ENCODE data around the gene COL25A1. TPM values are rescaled to one million over a fixed set of nuclear protein-coding genes. Genes with fewer than 3 reads are reported as not detected.
A peak's percentile ranks its signal among the peaks of the same experiment; 100 is the strongest.
"Not testable (repeated sequence)": the region's sequence is repeated elsewhere in the genome, so short reads cannot be mapped to it uniquely, and the experiment has no call there.

The COL25A1 gene
- total RNA-seq, 1 donor from 2014 or later: 8.6 TPM

DNA sequence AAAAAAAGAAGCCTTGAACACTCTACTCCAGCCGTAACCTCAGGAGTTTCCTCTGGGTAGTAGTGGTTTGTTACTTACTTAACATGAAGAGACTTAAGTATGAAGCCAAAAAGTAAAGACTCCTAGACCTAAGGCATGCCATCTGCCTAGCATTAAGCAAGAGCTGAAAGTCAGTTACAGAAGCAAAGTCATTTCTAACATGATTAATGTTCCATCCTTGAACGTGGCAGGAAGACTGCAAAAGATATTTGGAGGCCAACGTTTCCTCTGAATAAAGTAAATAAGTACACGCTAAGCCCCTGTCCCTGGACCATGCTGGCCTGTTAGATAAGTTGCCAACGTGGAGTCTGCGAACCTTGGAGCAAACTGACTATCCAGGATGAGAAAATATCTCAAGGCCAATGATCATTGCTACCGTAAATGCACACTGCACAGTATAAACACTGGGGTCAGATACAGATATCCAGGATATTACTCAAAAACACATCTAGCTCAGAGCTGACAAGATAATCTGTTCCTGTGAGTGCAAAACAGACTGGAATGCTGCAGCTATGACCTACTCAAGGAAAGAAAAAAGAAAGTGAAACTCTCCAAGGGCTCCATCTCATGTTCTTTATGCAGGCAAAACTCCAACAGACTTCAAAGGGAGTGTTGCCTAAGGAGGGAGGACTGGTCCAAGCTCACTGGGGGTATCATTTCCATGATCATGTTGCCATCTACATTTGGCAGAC, 255.8 kb downstream of the COL25A1 start:
- peak; percentile 22 for DNase-seq

DNA sequence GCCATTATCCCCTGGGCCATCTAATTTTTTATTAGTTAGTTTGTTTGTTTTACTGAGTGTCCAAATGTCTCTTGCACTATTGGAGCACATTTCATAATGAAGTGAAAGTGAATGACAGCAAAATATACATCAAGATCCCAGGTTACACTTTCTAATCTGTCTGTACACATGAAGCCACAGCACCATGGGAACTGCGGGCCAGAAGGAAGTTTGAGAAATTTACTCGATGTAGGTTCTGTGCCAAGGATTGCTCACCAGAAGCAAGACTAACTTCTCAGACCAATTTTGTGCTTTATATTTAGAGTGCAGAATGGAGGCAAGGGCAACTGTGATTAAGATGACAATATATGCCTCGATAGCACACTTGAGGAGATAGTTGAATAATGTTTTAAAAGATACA, 258.0 kb downstream of the COL25A1 start:
- DNase-seq: no peak

DNA sequence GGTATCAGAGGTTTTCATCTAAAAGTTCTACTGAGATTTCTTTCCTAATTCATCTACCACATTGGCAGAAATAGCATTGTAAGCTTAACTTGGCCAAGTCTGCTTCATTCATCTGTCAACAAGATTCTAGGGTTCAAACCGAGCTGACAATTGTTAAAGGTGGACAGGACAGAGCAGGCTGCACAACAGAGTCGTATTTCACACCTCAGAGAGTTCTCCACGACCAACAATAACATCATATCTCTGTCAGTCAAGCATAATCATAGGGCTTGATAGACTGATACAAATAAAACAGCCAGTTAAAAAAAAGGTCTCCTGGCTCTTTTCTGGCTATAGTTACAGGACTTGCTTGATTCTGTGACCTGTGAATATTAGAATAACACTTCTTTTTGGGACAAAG, 259.2 kb downstream of the COL25A1 start:
- DNase-seq: no peak

DNA sequence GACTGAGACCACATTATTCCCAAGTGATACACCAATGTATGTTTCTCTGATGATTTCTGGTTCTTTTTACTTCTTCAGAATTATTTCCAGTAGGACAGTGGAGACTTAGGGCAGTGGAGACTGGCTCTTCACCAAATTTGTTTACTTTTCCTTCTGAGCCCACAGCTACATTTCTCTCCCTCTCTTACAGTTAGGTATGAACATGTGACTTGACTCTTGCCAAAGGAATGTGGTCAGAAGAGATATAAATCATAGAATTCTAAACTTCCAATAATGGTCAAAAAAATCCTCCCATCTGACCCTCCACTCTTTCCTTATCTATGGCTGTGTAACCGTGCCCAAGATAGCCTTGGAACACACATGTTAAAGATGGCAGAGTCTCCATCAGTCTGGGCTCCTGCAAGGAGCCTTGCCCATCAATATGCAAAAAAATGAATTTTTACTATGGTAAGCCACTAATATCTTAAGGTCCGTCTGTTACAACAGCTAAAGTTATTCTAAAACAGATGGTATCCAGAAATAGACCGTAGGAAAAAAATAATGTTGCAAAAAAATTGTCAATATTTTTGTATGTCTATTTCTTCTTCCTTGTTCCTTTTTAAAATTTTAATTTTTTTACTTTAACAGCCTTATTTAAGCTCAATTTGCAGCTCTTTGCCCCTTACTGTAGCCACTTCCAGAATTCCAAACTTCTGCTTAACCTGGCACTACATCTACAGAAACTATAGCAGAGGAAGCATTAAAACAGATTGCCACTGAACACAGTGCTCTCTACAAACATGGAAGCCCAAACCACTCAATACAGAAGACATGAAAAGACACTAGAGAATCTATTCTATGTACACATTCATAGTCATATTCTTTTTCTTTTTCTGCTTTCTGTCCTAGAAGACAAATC, 260.7 kb downstream of the COL25A1 start:
- DNase-seq: no peak

DNA sequence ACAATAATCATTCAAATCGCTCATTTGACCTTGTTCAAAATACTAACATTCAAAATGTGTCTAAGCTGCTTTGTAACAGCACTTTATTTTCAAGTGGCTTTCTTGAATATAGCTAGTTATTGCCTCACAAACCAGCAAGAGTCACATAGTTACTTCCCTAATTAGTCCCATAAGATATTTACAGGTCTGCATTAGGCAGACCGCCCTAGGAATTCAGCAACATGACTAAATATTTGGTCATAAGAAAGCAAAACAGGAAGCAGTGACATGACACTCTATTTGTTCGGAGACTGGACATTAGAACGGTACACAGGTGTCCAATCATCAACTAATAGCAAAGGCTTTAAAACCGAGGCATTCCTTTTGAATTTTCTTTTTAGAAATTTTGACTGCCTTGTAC, 262.0 kb downstream of the COL25A1 start:
- no peak for DNase-seq

DNA sequence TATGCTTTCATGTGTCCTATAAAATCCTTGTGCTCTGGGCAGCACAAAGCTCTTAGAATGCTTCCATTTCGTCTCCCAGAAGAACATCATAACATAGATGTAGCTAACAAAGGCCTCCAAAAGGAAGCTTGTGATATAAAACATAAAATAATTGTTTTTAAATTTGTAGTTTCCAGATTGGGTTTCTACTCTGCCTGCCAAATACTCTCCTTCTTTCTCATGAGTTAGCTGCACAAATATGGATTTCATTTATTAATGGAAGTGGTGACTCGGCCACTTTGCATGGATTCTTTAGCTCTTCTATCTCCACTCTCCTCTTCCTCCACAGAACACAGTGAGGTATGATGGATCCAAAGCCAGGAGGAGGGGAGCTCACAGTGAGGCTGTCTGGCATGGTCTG, 265.4 kb downstream of the COL25A1 start:
- peak; percentile 45 for DNase-seq

DNA sequence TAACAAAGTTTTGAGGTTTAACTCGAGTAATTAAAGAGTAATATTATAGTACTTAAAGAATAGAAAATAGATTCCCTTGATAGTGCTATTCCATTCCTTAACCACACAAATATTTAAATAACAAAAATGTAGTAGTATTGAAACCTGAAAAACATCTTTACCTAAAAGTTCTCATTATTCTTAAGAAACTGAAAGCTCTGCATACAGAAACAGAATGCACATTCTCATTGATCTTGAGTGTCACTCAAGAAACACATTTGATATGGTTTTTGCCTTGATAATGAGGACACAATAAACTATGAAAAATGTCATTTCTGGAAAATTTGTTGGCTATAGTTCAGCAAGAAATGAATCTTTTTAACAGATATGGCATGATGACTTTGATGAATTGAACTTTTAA, 268.5 kb downstream of the COL25A1 start:
- DNase-seq: no peak

DNA sequence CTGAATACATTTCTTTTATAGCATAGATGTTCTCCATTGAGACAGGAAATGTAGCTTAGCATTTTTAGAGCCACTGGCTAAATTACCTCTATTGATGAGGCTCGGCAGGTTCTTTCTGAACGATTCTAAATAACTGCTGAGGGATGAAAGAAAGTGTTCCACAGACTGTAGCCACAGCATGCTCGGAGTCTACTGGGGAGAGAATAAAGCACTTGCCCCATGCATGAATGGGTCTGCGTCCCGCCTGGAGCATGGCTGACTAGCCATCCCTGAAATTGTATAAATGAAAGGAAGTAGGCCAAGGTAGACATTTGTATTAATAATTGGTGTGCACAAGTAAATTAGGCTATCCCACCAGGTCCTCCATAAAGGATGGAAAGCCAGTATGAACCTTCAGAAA, 269.8 kb downstream of the COL25A1 start:
- no peak for DNase-seq

DNA sequence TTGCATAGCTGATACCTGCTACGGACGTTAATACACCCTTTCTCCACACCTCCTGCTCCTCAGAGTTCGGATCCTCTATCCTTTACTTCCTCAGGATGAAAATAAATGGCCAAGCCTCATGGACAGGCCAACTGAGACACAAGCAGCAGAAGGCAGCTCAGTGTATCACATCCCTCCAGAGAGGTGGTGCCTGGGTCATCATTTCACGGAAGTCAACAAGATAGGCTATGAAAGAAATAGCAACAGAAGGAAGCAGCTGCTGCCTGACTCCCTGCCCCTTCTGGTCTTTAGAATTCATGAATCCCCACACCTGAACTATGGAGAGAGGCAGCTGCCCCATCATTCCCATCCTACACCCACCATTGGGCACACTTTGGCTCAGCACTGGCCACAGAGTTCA, 272.5 kb downstream of the COL25A1 start:
- DNase-seq: no peak

DNA sequence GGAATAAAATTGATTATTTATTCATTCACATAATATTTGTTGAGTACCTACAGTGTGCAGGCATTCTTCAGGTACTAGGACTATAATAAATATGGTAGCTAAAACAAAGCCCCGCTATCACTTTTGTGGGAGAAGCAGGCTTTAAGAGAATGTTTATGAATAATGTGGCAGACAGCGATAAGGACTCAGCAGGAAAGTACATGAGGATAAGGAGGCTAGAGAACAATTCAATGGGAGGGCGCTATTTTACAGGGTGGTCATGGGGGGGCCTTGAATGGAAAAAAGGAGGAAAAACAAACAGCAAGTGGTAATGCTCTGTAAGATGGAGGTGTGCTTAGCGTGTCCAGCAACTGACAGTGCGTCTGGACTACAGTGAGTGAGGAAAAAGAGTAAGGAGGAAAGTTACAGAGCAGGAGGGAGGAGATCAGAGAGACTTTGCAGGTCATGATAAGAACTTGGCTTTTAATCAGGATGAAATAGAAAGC, 275.4 kb downstream of the COL25A1 start:
- DNase-seq: no peak

DNA sequence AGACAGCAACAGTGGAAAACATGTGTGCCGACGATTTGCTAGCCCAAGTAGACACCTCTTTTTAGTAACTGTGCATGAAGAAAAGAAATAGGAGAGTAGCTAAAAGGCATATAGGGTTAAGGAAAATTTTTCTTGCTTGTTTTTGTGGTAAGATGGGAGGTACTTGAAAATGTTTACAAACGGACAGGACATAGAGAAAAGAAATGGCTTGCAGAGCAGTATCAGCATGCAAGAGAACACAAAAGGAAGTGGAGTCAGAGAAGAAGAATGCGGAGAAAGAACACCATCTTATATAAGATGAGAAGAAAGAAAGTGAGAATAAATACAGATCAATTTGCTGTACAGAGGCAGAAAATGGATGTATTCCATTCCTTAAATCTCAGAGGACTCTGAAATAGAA, 275.9 kb downstream of the COL25A1 start:
- no peak for DNase-seq

DNA sequence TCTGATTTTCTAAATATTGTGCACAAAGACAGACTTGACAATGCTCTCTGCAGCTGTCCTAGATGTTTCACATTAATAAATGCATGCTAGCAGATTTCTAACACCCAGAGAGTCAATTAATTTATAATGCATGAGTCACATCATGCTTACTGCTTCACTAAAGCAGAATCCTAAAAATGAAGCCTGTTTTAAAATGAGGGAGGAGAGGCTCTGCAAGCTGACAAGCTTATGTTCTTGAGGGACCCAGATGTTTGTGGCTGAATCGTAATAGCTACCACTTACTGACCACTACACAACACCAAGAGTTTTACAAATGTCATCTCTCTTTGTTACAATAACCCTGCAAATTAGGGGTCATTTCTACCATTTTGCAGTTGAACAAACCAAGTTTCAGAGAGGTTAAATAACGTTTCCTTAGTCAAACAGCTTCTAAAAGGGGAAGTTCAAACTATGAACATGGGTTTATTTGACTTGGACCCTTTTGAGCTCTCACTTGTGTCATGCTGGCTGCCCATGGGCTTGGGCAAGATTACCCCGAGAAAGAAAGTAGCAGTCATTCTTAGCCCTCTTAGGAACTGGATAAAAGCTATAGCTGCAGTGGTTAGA, 276.9 kb downstream of the COL25A1 start:
- DNase-seq: peak; percentile 76

DNA sequence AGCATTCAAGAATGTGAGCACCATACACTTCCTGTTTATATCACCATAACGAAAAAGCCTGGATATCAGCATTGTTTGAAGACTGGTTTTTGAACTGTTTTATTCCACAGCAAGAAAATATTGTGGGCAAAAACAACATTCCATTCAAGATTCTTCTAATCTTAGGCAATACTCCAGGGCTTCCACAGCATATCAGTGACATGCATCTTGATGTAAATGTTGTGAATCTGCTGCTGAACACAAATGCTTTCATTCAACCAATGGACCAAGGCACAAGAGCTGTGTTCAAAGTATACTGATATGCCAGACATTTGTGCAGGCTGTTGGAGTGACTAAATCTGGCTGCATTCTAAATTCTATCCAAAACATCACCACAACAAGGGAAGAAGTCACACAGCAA, 279.5 kb downstream of the COL25A1 start:
- DNase-seq: peak; percentile 47

DNA sequence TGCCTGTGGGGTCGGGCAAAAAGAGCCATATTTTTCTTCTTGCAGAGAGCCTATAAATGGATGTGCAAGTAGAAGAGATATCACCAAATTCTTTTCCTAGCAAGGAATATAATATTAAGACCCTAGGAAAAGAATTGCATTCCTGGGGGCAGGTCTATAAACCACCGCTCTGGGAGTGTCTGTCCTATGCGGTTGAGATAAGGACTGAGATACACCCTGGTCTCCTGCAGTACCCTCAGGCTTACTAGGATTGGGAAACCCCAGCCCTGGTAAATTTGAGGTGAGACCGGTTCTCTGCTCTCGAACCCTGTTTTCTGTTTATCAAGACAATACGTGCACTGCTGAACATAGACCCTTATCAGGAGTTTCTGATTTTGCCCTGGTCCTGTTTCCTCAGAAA, 280.8 kb downstream of the COL25A1 start:
- DNase-seq: not testable (repeated sequence)

DNA sequence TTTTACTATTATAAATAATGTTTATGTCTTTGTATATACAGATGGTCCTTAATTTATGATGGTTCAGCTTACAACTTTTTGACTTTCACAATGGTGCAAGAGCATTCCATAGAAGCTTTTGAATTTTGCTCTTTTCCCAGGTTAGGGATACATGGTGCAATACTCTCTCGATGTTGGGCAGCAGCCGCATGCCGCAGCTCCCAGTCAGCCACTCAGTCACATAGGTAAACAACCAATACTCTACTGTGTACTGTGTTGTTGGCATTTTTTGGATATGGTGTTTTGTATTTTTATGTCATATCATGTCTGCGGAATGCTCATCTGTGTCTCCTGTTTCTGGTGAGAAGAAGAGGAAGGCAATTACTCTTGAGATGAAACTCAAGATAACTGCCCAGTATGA, 281.6 kb downstream of the COL25A1 start:
- DNase-seq: no peak

DNA sequence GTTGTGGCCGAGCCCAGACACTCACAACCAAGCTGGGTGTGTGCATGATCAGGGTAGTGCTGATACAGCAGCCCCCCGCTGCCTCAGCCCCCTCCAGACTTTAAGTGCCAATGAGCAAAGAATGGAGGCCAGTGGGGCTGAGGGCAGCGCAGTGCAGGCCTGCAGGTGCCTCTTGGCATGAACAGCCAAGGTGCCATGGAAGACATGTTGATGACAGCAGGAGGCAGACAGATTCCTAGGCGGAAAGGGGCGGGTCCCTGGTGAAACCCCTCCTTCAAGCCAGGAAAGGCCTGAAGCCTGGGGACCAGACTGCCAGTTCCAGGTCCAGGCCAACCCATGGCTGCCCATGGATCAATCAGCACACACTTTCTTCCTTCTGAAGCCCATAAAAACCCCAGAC, 286.3 kb downstream of the COL25A1 start:
- no peak for DNase-seq

DNA sequence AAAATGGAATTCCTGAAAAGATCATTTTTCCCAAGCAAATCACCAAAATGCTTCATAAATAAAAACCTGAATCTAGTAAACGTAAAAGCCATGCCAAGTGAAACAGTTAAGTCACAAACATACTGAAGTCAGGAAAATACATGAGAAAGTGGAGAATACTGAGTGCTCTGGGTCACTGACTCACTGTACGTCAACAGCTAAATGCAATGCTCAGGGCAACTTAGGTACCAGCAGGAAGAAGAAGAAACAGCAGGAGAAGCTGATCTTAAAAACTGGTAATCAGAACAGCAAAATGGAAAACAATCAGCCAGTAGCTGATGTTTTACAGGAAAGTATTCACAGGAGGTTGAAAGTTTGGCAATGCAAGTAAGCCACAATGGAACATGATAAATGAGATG, 287.0 kb downstream of the COL25A1 start:
- no peak for DNase-seq

DNA sequence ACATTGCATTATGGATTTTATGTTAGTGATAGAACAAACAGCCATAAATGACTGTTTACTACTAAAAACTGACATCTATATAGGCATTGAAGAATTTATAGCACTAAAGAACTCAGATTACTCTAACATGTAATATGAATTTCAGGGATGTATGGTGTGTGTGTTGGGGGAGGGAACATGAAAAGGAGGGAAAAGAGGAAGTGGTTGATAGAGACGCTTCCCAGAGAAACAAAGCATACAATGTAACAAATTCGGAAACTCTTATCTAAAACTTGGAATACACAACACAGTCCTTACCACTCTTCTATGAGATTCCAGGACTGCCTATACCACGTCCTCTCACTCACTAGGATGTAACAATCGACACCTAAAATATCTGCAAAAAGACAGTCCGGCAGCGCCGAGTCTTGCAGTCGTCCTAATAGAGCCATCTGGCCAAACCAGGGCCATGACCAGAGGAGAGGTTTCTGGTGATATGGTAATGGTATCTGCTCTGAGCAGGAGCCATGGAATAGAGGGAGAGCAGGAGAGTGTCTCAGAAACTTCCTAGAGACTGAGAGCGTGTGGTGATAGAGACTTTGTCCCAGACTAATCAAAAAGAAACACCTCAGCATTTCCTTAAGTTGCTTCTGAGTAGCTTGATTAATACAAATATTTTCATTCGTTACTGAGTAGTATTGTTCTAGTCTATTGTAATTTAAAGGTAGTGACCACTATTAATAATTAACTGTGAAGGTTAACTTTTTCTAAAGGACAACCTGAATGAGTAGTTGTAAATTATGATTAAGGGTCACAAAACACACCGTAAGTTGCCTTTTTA, 287.7 kb downstream of the COL25A1 start:
- no peak for DNase-seq

DNA sequence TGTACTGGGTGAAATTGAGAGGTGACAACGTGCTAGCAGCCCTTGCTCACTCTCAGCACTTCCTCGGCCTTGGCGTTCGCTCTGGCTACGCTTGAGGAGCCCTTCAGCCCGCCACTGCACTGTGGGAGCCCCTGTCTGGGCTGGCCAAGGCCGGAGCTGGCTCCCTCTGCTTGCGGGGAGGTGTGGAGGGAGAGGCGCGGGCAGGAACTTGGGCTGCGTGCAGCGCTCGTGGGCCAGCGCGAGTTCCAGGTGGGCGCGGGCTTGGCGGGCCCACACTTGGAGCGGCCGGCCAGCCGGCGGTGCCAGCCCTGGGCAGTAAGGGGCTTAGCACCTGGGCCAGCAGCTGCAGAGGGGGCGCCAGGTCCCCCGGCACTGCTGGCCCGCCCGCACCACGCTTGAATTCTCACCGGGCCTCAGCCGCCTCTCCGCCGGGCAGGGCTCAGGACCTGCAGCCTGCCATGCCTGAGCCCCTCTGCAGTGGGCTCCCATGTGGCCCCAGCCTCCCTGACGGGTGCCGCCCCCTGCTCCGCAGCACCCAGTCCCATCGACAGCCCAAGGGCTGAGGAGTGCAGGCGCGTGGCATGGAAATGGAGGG, 290.1 kb downstream of the COL25A1 start:
- DNase-seq: no peak

DNA sequence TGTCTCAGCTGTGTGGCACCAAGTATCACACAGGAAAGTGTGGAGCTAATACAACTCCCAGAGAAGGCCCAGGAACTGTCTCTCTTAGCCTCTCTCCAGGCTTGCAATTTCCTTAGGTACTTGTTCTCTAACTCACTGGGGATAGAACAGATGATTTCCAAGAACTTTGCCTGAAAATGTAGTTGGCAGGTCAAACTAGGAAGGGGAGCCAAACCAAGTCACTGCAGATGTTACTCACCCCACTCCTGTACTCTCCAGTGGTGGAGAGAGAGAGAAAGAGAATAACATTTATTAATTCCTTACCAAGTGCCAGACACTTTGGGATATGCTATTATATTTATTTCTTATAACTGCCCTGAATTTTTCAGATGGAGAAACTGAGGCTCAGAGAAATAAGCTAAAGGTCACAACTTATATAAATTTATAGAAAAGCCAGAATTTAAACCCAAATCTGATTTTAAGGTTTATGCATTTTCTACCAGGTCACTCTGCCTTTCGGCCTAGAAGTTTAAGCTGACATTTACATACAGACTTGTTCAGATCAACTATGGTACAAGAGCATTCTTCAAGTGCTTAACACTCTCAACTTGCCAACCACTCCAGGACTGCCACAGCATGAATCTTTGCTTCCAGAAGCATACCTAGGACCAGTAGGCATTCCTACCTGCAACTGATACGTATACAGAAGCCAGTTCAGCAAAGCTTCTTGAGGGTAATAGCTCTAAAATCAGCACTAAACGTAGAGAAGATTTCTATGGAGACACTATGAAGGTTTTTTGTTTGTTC, 291.0 kb downstream of the COL25A1 start:
- no peak for DNase-seq

DNA sequence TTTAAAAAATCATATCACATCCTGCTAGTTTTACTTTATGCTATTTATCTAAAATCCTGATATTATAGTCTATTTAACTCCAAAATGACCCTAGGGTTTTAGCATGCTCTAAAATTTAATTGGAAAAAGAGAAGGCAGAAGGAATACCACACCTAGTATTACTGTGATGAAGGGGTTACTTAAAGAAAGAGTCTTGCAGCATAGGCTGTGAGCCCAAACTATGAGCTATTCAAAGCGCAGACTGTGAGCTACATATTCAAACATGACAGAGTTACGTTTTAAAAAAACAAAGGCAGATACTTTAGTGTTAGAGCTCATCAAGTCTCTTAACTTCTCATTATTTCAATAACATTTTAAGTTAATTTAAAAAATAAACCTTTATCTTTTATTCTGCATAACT, 291.9 kb downstream of the COL25A1 start:
- DNase-seq: no peak
